ENCODE results near the gene BMPR2.

- TF ChIP-seq CTCF (conservative IDR thresholded peaks at IDR 0.05 in 1 of 2, IDR thresholded peaks at IDR 0.05 in 1 of 2; ENCODE audit: low read depth in 1 of 2, low read length in 2 of 2): no peak
- TF ChIP-seq EZH2 (IDR thresholded peaks at IDR 0.05; ENCODE audit: low read length, missing control alignments): no peak
Measured at GRCh38 chr2:202545931-202546330, 169.8 kb downstream of the BMPR2 start.
